GM03348 (cell line): Measurements from ENCODE around the gene CFHR1.
"Not testable (repeated sequence)": the region's sequence is repeated elsewhere in the genome, so short reads cannot be mapped to it uniquely, and the experiment has no call there.

Experiments
- DNase-seq: peaks from one replicate; pipeline ENCODE4 v3.0.0; 2012; ENCODE audit warnings: low spot score

Gene CFHR1

DNA sequence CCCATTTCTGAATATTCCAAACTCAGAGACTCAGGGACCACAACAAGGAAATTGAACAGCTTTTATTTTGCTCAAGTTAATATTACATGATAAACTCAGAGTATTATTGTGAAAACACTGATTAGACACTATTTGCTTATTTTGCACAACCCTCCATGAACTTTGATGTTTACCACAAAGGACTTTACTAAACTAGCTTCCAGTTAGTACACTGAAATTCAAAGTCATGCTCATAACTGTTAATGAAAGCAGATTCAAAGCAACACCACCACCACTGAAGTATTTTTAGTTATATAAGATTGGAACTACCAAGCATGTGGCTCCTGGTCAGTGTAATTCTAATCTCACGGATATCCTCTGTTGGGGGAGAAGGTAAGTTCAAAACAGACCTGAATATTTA lies at the start of gene CFHR1:
CFHR1 (plus strand) TSS at position 201 of the 400 bp plus-strand sequence; CDS start at position 315, 114 bp downstream.
- DNase-seq: not testable (repeated sequence)

DNA sequence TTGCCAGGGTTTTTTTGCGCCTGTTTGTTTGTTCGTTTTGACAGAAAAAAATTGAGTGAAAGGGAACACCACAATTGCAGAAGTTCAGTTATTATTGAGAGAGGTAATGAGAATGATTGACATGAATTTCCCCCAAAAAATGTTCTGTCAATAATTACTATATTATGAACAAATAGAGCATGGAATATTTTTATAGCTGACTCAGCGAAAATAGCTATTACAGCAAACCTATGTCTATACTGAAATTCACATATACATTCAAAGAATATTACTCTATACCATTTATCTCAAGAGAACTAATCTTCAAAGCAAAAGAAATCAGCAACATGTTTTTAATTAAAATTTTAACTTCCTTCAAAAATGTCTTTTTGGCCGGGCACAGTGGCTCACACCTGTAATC lies 49.7 kb upstream of the CFHR1 start:
- not testable (repeated sequence) for DNase-seq

DNA sequence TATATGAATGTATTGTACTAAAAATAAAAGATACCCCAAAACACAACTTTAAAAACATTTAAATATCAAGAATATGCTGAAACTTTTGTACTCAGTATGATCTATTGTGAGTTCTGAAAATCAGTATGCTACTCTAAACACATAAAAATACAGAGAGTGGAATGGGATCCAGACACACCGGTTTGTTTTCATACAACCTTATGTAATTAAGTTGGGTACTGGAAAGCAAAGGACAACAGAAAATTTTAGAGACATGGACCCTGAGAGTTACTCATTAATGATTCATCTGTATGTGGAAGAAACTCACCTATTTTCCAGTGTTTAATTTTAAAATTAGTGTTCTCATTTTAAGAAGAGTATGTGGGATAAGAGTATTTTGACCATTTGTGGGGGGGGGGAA lies 45.8 kb upstream of the CFHR1 start:
- no peak for DNase-seq

DNA sequence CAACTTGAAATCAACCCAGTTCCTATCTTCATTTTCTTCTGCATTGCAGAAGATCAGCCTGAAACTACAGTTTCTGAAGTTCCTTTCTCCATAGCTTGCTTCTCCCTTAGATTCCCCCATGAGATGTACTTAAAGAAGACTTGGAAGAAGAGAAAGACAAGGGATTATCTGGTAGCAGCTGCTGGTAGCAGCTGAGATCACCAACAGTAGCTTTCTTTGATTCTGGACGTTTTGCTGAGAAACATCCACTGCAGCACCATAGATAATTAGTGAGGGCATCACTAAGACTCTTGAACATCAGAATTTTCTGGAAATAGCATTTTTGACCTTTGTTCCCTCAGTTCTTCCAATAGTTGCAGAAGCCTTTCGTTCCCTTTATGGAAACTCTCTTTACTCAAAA lies 45.4 kb upstream of the CFHR1 start:
- DNase-seq: no peak

DNA sequence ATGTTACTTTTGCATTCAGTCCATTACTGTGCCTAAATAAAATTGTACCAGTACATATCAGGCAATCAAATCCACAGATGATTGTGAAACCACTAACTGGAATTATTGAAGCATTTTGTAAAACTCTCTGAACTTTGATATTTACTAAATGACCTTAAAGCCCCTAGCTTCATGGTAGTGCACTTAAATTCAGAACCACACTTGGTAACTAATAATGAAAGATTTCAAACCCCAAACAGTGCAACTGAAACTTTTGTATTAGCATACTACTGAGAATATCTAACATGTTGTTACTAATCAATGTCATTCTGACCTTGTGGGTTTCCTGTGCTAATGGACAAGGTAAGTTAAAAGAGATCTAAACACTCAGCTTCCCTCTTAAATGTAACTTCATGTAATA lies 44.9 kb upstream of the CFHR1 start, which contains the start of gene CFHR3:
CFHR3 (plus strand) TSS at position 238 of the 400 bp plus-strand sequence; CDS start at position 285, 47 bp downstream.
- DNase-seq: no peak

DNA sequence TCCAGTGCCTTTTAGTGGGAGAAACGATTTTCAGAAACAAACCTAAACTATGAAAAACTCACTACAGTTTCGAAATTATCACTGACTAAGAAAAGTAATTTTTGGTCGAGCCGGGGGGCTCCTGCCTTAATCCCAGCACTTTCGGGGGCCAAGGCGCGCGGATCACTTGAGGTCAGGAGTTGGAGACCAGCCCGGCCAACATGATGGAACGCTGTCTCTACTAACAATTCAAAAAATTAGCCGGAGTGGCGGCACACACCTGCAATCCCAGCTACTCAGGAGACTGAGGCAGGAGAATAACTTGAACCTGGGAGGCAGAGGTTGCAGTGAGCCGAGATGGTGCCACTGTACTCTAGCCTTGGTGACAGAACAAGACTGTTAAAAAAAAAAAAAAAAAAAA lies 41.9 kb upstream of the CFHR1 start:
- no peak for DNase-seq

DNA sequence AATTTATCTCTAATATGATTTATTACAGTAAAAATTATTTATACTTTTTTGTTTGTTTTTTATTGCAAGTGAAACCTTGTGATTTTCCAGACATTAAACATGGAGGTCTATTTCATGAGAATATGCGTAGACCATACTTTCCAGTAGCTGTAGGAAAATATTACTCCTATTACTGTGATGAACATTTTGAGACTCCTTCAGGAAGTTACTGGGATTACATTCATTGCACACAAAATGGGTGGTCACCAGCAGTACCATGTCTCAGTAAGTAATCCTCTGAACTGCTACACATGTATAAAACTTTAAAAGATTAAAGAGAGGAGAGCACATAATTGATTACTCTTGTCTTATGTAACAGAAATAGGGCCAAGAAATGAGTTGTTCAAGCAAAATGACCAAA lies 40.4 kb upstream of the CFHR1 start:
- DNase-seq: no peak

DNA sequence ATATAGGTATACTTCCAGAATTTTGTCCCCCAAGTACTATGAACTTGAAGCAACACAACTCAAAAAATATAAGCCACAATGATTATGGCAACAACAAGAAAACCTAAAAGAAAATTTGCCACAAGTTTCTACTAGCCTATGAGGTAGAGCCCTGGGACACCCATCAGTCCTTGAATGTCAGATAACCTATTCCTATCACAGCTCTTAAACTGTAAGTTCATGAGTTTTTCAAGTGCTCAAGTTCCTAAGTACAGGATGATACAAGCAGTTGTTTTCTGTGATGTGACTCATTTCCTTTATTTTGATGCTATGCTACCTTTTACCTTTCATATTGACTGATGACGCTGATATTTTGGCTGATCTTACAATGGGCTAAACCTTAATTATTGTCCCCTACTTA lies 28.3 kb upstream of the CFHR1 start:
- not testable (repeated sequence) for DNase-seq

DNA sequence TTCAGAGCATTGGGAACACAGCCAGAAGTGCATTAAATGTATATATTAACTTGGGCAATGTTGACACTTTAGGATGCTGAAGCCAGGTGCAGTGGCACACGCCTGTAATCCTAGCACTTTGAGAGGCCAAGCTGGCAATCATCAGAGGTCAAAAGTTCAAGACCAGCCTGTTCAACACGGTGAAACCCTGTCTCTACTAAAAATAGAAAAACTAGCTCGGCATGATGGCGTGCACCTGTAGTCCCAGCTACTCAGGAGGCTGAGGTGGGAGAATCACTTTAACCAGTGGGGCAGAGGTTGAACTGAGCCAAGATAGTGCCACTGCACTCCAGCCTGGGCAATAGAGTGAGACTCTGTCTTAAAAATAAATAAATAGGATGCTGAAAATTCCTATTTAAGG lies 25.4 kb upstream of the CFHR1 start:
- not testable (repeated sequence) for DNase-seq

DNA sequence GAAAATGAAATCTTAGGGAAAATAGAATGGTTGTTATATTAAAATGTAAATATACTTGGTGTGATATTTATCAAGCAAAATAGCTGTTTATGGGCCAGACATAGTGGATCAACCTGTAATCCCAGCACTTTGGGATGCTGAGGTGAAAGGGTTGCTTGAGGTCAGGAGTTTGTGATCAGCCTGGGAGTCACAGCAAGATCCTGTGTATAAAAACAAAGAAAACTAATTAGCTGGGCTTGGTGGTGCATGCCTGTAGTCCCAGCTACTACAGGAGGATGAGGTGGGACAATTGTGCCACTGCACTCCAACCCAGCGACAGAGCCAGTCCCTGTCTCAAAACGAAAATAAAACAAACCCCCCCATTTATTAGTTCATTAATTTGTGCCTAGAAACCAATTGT lies 21.6 kb upstream of the CFHR1 start:
- no peak for DNase-seq

DNA sequence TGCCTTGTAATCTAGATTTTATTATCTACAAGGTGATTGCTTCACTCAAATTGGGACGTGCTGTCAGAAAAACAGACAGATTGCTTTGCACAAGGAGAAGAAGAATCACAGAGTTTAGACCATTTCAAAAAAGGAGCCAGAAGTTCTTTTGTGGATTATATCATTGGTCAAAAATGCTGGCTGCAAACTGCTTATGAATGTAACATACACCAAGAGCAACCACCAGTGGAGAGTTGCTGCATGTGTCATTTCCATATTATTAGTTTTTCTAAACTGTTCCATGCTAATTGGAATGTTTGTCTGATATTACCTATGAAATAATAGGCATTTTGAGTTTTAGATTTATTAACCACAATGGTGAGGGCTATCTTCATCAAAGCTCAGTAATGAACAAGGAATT lies 17.6 kb upstream of the CFHR1 start:
- DNase-seq: not testable (repeated sequence)

DNA sequence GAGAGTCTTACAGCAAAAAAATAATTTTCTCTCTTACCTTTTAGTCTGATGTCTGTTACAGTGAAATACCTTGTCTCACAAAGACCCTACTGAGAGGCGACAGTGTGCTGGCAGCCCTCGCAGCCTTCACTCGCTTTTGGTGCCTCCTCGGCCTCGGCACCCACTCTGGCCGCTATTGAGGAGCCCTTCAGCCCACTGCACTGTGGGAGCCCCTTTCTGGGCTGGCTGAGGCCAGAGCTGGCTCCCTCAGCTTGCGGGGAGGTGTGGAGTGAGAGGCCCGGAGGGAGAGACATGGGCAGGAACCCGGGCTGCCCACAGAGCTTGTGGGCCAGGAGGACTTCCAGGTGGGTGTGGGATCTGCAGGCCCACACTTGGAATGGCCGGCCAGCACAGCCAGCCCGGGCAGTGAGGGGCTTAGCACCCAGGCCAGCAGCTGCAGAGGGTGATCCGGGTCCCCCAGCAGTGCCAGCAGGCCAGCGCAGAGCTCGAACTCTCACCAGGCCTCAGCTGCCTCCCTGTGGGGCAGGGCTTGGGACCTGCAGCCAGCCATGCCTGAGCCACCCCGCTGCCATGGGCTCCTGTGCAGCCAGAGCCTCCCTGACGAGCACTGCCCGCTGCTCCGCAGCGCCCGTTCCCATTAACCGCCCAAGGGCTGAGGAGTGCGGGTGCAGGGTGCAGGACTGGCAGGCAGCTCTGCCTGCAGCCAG lies 10.8 kb upstream of the CFHR1 start:
- DNase-seq: no peak

DNA sequence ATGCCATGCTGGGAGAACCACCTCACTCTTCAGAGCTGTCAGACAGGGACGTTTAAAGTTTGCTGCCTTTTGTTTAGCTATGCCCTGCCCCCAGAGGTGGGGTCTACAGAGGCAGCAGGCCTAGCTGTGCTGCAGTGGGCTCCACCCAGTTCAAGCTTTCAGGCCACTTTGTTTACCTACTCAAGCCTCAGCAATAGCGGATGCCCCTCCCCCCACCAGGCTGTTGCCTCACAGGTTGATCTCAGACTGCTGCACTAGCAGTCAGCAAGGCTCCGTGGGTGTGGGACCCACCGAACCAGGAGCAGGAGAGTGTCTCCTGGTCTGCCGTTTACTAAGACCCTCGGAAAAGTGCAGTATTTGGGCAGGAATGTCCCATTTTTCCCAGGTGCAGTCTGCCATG lies 2.1 kb upstream of the CFHR1 start:
- not testable (repeated sequence) for DNase-seq

DNA sequence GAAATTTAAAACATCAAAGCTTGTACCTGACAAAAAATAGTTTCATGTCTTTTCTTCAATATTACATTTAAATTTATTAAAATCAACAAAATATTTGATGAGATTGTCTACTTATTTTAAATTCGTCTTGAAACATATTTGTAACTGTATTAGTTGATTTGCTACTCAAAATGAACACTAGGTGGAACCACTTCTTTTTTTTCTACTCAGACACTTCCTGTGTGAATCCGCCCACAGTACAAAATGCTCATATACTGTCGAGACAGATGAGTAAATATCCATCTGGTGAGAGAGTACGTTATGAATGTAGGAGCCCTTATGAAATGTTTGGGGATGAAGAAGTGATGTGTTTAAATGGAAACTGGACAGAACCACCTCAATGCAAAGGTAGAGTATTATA lies 8.3 kb downstream of the CFHR1 start:
- DNase-seq: peak; percentile 54

DNA sequence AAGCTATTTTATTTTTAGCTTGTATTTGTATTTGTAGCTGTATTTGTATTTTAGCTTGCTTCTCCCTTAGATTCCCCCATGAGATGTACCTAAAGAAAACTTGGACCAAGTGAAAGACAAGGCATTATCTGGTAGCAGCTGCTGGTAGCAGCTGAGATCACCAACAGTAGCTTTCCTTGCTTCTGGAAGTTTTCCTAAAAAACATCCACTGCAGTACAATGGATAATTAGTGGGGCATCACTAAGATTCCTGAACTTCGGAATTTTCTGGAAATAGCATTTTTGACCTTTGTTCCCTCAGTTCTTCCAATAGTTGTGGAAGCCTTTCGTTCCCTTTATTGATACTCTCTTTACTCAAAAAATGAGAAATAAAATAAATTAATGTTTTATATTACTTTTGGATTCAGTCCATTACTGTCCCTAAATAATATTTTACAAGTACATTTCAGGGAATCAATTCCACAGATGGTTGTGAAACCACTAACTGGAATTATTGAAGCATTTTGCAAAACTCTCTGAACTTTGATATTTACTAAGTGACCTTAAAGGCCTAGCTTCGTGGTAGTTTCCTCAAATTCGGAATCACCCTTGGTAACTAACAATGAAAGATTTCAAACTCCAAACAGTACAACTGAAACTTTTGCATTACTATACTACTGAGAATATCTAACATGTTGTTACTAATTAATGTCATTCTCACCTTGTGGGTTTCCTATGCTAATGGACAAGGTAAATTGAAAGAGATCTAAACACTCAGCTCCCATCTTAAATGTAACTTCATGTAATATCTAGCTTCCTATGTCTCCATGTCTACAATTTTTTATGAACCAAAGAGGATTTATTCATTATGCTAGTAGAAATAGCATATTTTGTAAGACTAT lies 30.3 kb downstream of the CFHR1 start:
- DNase-seq: not testable (repeated sequence)

DNA sequence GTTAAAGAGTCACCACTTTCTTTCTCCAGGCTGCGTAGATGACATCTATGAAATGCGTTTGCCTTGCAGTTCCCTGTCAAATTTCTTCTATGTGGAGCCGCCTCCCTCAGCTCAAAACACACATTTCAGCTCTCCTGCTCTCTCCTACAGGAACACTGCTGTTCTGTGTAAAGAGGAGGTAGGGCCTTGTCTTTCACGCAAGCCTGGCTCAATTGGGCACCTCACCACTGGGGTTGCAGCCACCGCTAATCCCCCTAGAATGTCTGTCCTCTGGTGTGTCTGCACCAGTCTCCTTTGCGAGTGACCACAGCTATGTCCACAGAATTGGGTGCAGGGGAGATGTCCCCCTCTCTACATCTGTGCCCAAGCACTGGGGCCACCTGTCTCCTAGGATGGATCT lies 36.5 kb downstream of the CFHR1 start:
- DNase-seq: no peak

DNA sequence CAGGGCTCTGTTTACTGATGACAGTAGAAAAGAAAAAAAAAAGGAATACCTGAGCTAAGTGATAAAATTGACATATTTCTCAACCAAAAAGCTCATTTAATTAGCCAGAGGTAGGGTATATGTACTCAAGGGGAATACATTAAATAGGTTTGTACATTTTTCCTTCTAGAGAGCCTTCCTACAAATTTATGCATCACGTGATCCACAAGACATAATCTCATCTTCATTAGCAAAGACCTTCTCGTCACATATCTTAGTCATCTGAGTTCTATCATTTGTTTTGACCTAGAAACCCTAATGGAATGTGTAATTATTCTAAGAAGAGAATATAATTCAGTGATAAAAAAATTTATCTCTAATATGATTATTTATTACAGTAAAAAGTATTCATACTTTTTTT lies 37.7 kb downstream of the CFHR1 start:
- DNase-seq: no peak

DNA sequence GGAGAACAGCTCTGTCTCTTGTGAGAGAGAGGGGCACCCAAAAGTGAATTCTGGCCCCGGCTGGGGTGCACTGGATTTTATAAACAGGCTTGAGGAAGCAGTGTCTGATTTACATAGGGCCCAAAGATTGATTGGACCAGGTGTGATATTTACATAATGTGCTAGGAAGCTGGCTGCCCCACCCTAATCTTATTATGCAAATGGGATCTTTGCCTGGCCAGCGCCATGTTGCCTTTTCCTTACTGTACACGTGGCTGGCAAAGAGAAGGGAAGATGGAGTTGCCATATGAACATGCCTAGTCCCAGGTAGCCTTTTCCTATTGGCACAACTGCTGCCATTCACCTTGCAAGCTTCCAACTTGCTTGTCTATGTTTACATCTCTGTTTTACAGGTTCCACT lies 39.3 kb downstream of the CFHR1 start:
- DNase-seq: no peak

DNA sequence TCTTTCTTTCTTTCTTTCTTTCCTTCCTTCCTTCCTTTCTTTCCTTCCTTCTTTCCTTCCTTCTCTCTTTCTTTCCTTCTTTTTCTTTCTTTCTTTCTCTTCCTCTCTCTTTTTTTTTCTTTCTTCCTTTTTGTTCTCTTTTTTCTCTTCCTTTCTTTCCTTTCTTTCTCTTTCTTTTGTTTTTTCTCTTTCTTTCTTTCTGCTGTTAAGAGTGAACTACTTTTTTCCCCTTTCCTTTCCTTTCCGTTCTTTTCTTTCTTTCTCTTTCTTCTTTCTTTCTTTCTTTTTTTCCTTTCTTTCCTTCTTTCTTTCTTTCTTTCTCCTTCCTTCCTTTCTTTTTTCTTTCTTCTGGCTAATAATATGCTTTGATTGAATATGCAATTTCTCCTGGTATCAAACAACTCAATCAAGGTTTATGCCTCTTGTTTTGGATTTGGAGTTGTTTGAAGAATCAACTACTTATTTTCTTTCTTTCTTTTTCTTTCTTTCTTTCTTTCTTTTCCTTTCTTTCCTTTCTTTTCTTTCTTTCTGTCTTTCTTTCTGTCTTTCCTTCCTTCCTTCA lies 40.9 kb downstream of the CFHR1 start:
- DNase-seq: no peak

DNA sequence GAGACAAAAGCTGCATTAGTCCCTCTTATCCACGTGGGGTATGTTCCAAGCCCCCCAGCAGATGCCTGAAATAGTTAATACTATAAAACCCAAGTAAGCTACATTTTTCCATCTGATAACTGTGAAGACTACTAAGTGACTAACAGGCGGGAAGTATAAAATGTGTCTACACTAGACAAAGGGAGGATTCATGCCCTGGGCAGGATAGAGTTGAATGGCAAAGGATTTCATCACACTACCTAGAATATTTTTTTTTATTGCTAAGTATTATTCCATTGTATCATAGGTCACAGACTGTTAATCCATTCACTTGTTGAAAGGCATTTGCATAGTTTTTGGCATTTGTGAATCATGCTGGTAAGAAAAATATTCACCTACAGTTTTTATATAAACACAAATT lies 41.9 kb downstream of the CFHR1 start:
- no peak for DNase-seq

DNA sequence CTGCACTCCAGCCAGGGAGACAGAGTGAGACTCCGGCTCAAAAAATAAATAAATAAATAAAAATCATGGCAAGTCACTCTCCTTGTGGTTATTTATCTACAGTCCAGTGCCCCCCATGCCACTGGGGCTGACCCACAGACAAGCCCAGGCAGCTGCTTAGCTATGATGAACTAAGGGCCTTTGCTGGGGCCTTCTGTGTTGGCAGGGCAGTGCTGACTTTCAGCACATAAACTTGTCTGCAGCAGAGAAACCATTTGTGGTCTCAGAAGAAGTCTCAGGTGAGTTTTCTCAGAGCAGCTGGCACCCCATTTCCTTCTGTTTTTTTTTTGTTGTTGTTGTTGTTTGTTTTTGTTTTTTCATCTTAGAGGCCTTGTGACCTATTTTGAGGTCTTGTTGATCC lies 47.4 kb downstream of the CFHR1 start:
- DNase-seq: no peak

DNA sequence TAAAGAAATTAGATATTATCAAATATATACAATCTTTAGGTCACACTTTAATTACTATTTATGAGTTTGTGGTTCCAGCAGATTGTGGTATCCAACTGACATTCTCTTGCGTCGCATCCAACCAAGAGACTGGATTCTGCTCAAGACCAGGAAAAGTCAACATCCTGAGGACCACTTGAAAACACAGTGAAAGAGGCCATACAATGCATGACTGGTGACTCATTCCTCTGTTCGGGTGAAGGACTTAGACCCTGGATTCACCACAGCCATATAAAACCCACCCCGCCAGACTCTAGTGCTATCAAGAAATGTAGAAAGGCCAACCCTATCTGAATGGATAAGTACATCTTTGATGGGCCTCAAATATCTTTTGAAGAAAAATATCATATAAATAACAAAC lies 53.9 kb downstream of the CFHR1 start:
- no peak for DNase-seq

DNA sequence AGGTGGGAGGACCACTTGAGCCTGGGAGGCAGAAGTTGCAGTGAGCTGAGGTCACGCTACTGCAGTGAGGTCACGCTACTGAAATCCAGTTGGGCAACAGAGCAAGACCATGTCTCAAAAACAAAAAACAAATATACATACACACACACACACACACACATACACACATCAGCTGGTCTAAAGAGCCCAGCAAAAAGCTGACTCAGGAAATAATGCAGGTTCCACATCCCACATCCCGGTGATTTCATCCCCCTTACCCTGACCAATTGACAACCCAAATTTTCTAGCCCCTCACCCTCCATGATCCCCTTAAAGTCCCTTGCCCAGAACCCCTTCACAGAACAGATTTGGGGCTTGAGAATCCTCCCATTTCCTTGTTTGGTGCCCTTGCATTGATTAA lies 56.4 kb downstream of the CFHR1 start:
- DNase-seq: no peak
